Upper lobe of left lung (tissue), 4 donors: Measurements from ENCODE around the gene SLC4A8.

Source experiments
- CTCF ChIP-seq, 6 experiments: fragments of 450-650 bp in 4 of 6; fragments of 200-600 bp in 2 of 6; sonication (generic) in 2 of 6; IDR thresholded peaks; one replicate each; pipeline ENCODE4 v1.5.1; 2016 to 2019; ENCODE audit warnings: antibody characterized with exemption in 6 of 6
- EP300 ChIP-seq, 4 donors: sonication (generic); formaldehyde crosslinking; IDR thresholded peaks; one replicate each; pipeline ENCODE4 v1.5.1; 2017; ENCODE audit warnings: antibody characterized with exemption in 4 of 4, control low read depth in 2 of 4
- POLR2A ChIP-seq, 4 donors: fragments of 450-650 bp; IDR thresholded peaks; one replicate each; pipeline ENCODE4 v1.5.1; 2016 to 2017; ENCODE audit warnings: antibody characterized with exemption in 4 of 4, mild to moderate bottlenecking in 2 of 4
- POLR2AphosphoS5 ChIP-seq, 2 donors: sonication (generic); formaldehyde crosslinking; IDR thresholded peaks; one replicate each; pipeline ENCODE4 v1.5.1; 2017; ENCODE audit warnings: antibody characterized with exemption in 2 of 2

GRCh38 chr12:51441583-51441982 is 17.0 kb downstream of the SLC4A8 start:
- TF ChIP-seq CTCF (IDR thresholded peaks at IDR 0.05): no peak
- no peak for TF ChIP-seq POLR2A (IDR thresholded peaks at IDR 0.05)
- TF ChIP-seq POLR2AphosphoS5 (IDR thresholded peaks at IDR 0.05): no peak
- no peak for TF ChIP-seq EP300 (IDR thresholded peaks at IDR 0.05)
